ENCODE measurements around the gene KRTCAP3.
A peak's percentile ranks its signal among the peaks of the same experiment; 100 is the strongest.
"Not testable (repeated sequence)": the region's sequence is repeated elsewhere in the genome, so short reads cannot be mapped to it uniquely, and the experiment has no call there.

Gene KRTCAP3
- 0 to 2.8 (median 0.66) reads per million in 17 experiments for total RNA-seq

- DNase-seq = peak in 2 of 4 experiments; percentile 10 to 26
Measured at GRCh38 chr2:27441958-27442919, at the start of gene KRTCAP3. KRTCAP3 (plus strand) TSS chr2:27442381; CDS start chr2:27442413, 32 bp downstream.

DNA sequence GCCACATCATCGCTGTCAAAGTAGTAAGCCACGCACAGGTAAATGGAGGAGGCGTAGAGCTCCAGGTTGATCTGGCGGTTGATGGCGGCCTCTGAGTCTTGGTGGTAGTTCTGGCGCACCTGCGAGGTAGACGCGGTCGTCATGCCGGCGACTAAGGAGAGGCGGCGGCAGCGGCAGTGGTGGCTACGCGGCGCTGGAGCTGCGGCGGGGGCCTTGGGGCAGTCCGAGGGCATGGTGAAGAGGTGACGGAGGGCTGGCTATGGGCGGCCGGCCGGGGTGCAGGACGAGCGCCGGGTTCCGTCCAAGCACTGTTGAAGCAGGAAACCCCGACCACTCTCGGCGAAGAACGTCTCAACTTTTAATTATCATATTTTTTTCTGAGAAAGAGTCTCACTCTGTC is 49.0 kb upstream of the KRTCAP3 start:
- DNase-seq = no peak

- DNase-seq = no peak
Measured at GRCh38 chr2:27398962-27399361, 43.2 kb upstream of the KRTCAP3 start.

DNA sequence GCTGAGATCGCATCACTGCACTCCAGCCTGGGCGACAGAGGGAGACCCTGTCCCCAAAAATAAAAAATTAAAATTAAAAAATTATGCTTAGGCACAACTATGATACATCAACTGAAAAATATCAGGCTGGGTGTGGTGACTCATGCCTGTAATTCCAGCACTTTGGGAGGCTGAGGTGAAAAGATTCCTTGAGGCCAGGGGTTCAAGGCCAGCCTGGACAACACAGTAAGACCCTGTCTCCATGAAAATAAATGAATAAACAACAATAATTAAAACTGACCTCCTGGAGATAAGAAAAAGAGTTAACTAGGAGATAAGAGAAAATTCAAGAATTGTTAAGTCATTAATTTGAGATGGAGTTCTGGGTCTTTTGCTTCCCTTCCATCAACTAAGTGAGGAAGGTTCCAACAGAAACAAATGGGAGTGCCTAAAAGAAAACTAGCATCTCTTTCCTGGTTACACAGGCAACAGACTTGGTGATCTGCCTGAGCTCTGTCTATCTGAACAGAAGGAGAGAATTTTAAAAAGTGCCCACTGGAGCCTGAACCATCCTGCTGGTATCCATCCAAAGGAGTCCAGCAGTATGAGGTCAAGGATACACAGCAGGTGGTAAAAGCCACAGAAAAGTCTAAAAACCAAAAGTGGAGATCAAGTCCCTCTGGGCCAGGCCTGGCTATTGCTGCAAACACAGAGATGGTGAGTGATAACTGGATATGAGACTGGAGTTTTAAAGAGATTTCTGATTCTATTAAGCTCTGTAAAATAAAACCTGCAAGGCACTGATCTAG is 41.6 kb upstream of the KRTCAP3 start:
- no peak for DNase-seq

DNA sequence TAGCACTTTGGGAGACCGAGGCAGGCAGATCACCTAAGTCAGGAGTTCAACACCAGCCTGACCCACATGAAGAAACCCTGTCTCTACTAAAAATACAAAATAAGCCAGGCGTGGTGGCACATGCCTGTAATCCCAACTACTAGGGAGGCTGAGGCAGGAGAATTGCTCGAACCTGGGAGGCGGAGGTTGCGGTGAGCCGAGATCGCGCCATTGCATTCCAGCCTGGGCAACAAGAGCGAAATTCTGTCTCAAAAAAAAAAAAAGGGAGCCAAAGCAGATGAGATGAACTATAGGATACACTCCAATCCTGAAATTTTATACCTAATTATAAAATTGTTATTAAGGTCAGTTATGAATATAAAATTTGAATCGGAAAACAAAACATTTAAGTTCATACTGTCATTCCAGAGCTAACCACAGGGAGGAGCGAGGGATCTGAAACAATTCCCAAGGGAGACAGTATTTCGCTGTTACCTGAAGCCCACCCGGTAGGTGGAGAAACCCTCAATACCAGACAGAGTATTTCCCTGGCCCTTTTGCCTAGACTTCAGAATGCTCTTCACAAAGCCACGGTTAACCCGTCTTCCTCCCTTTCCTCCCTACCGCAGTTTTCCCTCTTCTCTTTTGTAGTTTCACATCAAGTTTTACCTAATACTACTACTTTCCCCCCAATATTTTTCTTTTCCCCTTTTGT is 34.2 kb upstream of the KRTCAP3 start:
- peak; percentile 6 to 33 (median 20) for DNase-seq

DNA sequence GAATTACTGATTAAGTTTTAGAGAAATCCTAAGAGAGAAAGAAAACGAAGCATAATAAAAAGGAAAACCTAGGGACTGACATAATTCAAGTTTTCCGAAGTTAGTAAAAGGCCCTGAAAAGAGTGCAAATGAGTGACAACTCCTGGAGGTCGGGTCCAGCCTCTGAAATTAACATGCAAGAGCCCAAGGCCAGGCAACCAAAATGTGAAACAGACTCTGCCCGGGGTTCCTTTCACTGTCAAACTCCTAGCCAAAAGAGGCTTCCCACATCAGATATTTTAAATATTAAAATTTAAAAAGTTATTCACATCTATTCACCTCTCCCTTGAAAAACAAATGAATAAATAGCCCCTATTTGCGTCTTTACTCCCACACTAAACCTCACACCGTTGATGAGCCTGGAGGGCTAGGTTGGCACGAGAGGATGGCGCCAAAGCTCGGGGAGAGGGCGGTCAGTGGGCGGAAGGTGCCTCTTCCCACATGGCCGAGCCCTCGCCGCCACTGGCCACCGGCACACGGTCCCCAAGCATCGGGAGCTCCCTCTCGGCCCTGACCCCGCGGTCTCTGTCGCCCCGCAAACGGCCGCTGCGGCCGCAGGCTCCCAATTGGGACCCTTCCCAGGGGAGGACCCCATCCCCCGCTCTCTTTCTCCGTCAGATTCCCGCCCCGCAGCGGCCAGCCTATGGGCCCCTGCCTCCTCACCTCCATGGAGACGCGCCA is 33.4 kb upstream of the KRTCAP3 start:
- DNase-seq = peak; percentile 10 to 54 (median 38)

DNA sequence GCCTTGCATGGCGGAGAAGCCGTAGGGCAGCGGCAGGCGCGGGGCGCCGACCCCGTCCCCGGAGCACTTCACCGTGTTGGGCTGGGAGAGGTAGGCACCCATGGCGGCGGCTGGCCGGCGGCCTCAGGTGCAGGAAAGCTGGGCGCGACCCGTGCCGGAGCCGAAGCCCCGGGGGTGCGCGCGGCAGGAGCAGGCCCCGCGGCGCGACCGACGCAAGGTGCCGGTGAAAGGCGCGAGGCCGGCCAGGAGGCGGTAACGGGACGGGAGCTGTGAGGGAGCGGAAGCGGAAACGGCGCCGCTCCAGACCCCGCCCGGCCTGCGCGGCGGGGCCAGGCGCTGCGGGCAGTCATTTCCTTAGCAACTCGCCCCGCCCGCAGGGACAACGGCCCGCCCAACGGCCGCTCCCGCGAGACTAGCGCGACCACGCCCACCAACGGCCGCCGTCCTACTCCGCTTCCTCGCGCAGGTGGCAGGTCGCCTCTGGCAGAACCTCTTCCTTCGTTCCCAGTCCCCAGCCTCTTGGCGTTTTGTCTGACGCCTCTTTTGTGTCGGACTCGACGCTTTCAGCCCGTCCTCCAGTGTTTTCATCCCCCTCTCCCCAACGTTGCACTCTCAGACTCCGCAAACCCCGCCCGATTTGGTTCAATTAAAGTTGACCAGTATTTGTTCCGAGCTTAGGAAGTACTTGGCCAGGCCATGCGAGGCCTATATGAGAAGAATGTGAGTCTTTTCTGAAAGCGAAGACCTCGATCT is 32.7 kb upstream of the KRTCAP3 start, which contains the start of gene PPM1G:
Gene PPM1G, minus strand, starts transcription at position 271 of the 753 bp plus-strand sequence. Its CDS starts 169 bp downstream, at position 102.
- peak; percentile 97 to 99 (median 98) for DNase-seq

GRCh38 chr2:27412419-27413152 is 29.6 kb upstream of the KRTCAP3 start:
- no peak for DNase-seq

GRCh38 chr2:27416151-27416550 is 26.0 kb upstream of the KRTCAP3 start:
- DNase-seq = no peak

GRCh38 chr2:27420996-27421395 is 21.2 kb upstream of the KRTCAP3 start:
- no peak for DNase-seq

- DNase-seq = no peak
Measured at GRCh38 chr2:27421660-27422250, 20.4 kb upstream of the KRTCAP3 start.

DNA sequence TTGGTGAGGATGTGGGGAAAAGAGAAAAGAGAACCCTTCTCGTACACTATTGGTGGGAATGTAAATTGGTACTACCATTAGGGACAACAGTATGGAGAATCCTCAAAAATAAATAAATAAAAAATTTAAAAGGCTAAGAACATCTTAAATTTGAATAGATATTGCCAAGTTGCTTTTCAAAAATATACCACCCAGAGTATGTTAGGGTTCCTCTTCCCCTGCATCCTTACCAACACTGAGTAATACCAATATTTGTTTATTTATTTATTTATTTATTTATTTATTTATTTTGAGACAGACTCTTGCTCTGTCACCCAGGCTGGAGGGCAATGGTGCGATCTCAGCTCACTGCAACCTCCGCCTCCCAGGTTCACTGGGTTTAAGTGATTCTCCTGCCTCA is 19.2 kb upstream of the KRTCAP3 start:
- no peak for DNase-seq

DNA sequence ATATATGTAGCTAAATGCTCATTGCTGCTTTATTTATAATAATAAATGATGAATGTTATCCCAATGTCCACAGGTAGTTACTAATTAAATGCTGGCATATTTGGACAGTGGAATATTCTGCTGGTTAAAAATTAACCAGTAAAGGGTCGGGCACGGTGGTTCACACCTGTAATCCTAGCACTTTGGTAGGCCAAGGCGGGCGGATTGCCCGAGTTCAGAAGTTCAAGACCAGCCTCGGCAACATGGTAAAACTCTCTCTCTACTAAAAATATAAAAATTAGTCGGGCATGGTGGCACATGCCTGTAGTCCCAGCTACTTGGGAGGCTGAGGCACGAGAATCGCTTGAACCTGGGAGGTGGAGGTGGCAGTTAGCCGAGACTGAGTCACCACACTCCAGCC is 17.1 kb upstream of the KRTCAP3 start:
- DNase-seq = not testable (repeated sequence)

DNA sequence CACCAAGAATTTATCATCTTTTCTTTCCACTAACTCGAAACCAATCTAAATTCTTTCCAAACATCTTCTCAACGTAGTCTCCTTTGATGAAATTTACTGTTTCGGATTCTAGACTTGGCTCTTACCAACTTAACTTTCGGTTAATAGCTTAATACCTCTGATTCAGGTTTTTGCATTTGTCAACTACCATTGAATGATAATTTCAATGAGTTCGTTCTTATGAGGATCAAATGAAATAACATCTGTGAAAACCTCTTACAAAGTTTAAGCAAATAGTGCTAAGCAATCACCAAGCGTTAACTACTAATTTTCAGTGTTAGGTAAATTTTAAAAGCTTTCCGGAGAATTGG is 14.3 kb upstream of the KRTCAP3 start:
- no peak for DNase-seq

GRCh38 chr2:27428213-27428977 is 13.8 kb upstream of the KRTCAP3 start, which contains the start of gene NRBP1:
NRBP1 (plus strand) TSS chr2:27428631; CDS start chr2:27433274, 4,643 bp downstream.
- DNase-seq = peak; percentile 93 to 99 (median 96)

DNA sequence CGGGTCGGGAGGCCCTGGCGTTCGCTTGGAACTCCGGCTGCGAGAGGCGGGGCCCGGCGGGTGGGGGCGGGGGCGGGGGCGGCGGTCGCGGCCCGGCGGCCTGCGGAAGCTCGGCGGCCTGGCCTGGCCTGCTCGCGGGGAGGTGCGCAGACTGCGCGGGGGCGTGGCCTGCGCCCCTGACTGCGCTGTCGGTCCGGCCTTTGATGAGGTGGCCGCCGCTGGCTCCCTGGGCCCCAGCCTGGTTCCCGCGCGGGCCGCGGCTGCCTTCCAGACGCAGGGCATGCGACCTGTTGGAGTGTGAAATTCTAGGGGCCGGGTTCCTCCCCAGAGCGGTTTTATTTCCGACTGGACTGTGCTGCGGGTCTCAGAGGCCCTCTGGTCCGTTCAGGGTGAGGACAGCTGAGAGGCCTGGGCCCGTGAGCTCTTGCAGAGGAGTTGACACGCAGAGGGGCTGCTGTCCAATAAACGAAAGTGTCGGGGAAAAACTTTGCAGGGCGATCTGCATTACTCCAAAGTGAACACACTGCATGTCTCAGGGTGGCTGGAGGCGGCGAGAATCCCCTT is 13.1 kb upstream of the KRTCAP3 start:
- DNase-seq = peak; percentile 88 to 96 (median 94)

DNA sequence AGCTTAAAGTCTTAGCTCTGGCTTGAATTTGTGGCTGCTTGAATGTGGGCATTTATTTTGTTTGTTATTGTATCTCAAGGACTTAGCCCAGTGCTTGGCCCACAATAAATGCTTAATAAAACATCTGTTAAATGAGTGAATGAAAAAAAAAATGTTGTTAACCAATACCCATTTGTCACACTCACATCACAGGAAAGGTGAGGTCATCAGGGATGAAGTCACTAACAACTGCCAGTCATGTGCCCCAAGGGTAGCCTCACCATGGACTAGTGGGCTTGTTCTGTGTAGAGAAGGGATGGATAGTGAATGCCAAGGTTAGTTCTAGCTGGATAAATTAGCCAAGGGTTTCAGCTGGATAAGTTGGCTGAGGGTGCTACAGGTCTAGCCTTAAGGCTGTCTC is 10.8 kb upstream of the KRTCAP3 start:
- peak; percentile 70 to 87 (median 78) for DNase-seq

GRCh38 chr2:27435628-27436027 is 6.6 kb upstream of the KRTCAP3 start:
- DNase-seq = no peak
